ENCODE results near the gene PLA2G4B. TPM values are rescaled to one million over a fixed set of nuclear protein-coding genes. Genes with fewer than 3 reads are reported as not detected.

The PLA2G4B gene
- total RNA-seq, 3 donors from 2014 or later (not counting 1 experiment from before 2014, with no cell fraction given): 15.2 to 17.5 (median 17.4) TPM

- DNase-seq: peak in 1 of 2 donors; percentile 41
- Mint-ChIP-seq H3K36me3 (no peaks in the 10 kb centered on the region), H3K4me1 (peaks cover 35 to 44% of the 10 kb centered on the region in 2 donors), H3K27ac (no peak overlapping the region), H3K27me3 (ENCODE audit: low read depth in 2 of 2) (no peaks in the 10 kb centered on the region), H3K4me3 (no peak overlapping the region), H3K9me3 (no peaks in the 10 kb centered on the region)
- no peak for ATAC-seq
- H3K27ac ChIP-seq (ENCODE audit: low read length): no peak overlapping the region
- 42% methylated on average over 3 of the region's 3 CpGs for WGBS (ENCODE audit: insufficient coverage)
- peaks cover 15% of the 10 kb centered on the region for H3K36me3 ChIP-seq (ENCODE audit: control insufficient read depth, insufficient read depth, low read length)
- no peak overlapping the region for H3K4me3 ChIP-seq (ENCODE audit: low read length)
- peaks cover 30% of the 10 kb centered on the region for H3K4me1 ChIP-seq (ENCODE audit: control insufficient read depth, insufficient read depth, low read length)
- intact Hi-C loops (cut with micrococcal nuclease): no loop called here
- TF ChIP-seq CTCF (IDR thresholded peaks at IDR 0.05): no peak
- no peaks in the 10 kb centered on the region for H3K9me3 ChIP-seq (ENCODE audit: control insufficient read depth, insufficient read depth, low read length)
- no peaks in the 10 kb centered on the region for H3K27me3 ChIP-seq (ENCODE audit: control insufficient read depth, insufficient read depth, low read length)
Observed at GRCh38 chr15:41832875-41833274, 5.8 kb upstream of the PLA2G4B start.

DNA sequence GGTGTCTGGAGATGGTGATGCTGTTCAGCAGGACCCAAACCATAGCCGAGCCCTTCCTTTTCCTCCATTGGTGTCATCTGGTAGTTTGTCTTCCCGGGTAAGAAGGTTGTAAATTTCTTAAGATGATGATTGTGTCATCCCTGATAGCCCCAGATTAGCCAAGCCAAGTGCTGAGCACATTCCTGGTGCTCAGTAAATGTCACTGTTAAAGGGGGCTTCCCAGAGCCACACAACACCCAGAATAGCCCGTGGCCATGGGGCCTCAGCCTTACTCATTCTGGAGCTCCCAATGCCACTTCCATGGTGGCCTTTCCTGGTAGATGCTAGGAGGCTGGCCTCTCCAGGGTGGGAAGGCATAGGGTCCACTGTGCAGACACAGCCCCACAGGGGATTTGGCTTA lies 4.6 kb upstream of the PLA2G4B start:
- DNase-seq (no peak), ATAC-seq (no peak)
- no peaks in the 10 kb centered on the region for H3K9me3 Mint-ChIP-seq
- peak overlapping the region in 1 of 2 donors; percentile 20 for H3K27ac Mint-ChIP-seq
- no peak overlapping the region for H3K4me3 Mint-ChIP-seq
- Histone ChIP-seq H3K27me3 (ENCODE audit: control insufficient read depth, insufficient read depth, low read length) (no peaks in the 10 kb centered on the region), H3K9me3 (ENCODE audit: control insufficient read depth, insufficient read depth, low read length) (no peaks in the 10 kb centered on the region), H3K4me1 (ENCODE audit: control insufficient read depth, insufficient read depth, low read length) (peaks cover 27% of the 10 kb centered on the region), H3K36me3 (ENCODE audit: control insufficient read depth, insufficient read depth, low read length) (peaks cover 17% of the 10 kb centered on the region), H3K4me3 (ENCODE audit: low read length) (no peak overlapping the region), H3K27ac (ENCODE audit: low read length) (no peak overlapping the region)
- WGBS (ENCODE audit: insufficient coverage): 94% methylated on average over 3 of the region's 3 CpGs
- TF ChIP-seq CTCF (IDR thresholded peaks at IDR 0.05): no peak
- no peaks in the 10 kb centered on the region for H3K27me3 Mint-ChIP-seq (ENCODE audit: low read depth in 2 of 2)
- H3K36me3 Mint-ChIP-seq: no peaks in the 10 kb centered on the region
- intact Hi-C loops (cut with micrococcal nuclease): no loop called here
- H3K4me1 Mint-ChIP-seq: peaks cover 25 to 35% of the 10 kb centered on the region in 2 donors

DNA sequence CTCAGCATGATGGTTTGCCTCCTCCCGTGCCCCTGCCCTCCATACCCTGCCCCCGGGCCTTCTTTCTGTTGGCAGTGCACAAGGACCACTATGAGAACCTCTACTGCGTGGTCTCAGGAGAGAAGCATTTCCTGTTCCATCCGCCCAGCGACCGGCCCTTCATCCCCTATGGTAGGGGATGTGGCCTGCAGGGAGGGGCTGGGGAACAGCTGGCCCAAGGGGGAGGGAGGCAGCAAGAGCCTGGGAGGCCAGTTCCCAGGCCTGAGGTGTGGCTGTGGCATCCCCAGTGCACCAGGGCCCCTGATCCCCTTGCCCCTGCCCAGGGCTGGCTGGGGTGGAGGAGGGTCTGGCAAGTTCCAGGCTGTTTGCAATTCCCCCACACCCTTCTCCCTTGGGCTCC lies 2.6 kb upstream of the PLA2G4B start:
- WGBS (ENCODE audit: insufficient coverage): 51% methylated on average over 6 of the region's 6 CpGs
- no peak for DNase-seq
- Histone ChIP-seq H3K27me3 (ENCODE audit: control insufficient read depth, insufficient read depth, low read length) (no peaks in the 10 kb centered on the region), H3K36me3 (ENCODE audit: control insufficient read depth, insufficient read depth, low read length) (peaks cover 22% of the 10 kb centered on the region), H3K27ac (ENCODE audit: low read length) (no peak overlapping the region), H3K4me1 (ENCODE audit: control insufficient read depth, insufficient read depth, low read length) (peaks cover 38% of the 10 kb centered on the region), H3K9me3 (ENCODE audit: control insufficient read depth, insufficient read depth, low read length) (no peaks in the 10 kb centered on the region), H3K4me3 (ENCODE audit: low read length) (no peak overlapping the region)
- H3K4me1 Mint-ChIP-seq: peaks cover 20 to 36% of the 10 kb centered on the region in 2 donors
- ATAC-seq: no peak
- TF ChIP-seq CTCF (IDR thresholded peaks at IDR 0.05): no peak
- intact Hi-C loops (cut with micrococcal nuclease): no loop called here
- H3K9me3 Mint-ChIP-seq: no peaks in the 10 kb centered on the region
- H3K27me3 Mint-ChIP-seq (ENCODE audit: low read depth in 2 of 2): no peaks in the 10 kb centered on the region
- no peak overlapping the region for H3K27ac Mint-ChIP-seq
- no peak overlapping the region for H3K4me3 Mint-ChIP-seq
- no peaks in the 10 kb centered on the region for H3K36me3 Mint-ChIP-seq

GRCh38 chr15:41836713-41837454 lies 1.8 kb upstream of the PLA2G4B start:
- 93% methylated on average over 23 of the region's 23 CpGs for WGBS (ENCODE audit: insufficient coverage)
- peaks cover 22% of the 10 kb centered on the region for H3K36me3 ChIP-seq (ENCODE audit: control insufficient read depth, insufficient read depth, low read length)

More at GRCh38 chr15:41836713-41837454, 1.8 kb upstream of the PLA2G4B start:
- no peaks in the 10 kb centered on the region for H3K36me3 Mint-ChIP-seq
- Histone ChIP-seq H3K27ac (ENCODE audit: low read length) (no peak overlapping the region), H3K27me3 (ENCODE audit: control insufficient read depth, insufficient read depth, low read length) (no peaks in the 10 kb centered on the region), H3K4me1 (ENCODE audit: control insufficient read depth, insufficient read depth, low read length) (peaks cover 34% of the 10 kb centered on the region), H3K4me3 (ENCODE audit: low read length) (no peak overlapping the region), H3K9me3 (ENCODE audit: control insufficient read depth, insufficient read depth, low read length) (no peaks in the 10 kb centered on the region)
- H3K4me1 Mint-ChIP-seq: peaks cover 12 to 30% of the 10 kb centered on the region in 2 donors
- no peaks in the 10 kb centered on the region for H3K27me3 Mint-ChIP-seq (ENCODE audit: low read depth in 2 of 2)
- no peak for DNase-seq
- TF ChIP-seq CTCF (IDR thresholded peaks at IDR 0.05): no peak
- H3K4me3 Mint-ChIP-seq: no peak overlapping the region
- no peak overlapping the region for H3K27ac Mint-ChIP-seq
- no peak for ATAC-seq
- H3K9me3 Mint-ChIP-seq: no peaks in the 10 kb centered on the region
- intact Hi-C loops (cut with micrococcal nuclease): no loop called here
